GM18502 (cell line): Measurements from ENCODE around the gene CARD6.
"Not testable (repeated sequence)": the region's sequence is repeated elsewhere in the genome, so short reads cannot be mapped to it uniquely, and the experiment has no call there.

Experiments used
- ATAC-seq: cut with Tn5 transposase; IDR thresholded peaks from one replicate; pipeline ENCODE4 v1.9.1; 2021; ENCODE audit warnings: mild to moderate bottlenecking; ENCODE audit not compliant: unreplicated experiment, poor library complexity

Gene CARD6

DNA sequence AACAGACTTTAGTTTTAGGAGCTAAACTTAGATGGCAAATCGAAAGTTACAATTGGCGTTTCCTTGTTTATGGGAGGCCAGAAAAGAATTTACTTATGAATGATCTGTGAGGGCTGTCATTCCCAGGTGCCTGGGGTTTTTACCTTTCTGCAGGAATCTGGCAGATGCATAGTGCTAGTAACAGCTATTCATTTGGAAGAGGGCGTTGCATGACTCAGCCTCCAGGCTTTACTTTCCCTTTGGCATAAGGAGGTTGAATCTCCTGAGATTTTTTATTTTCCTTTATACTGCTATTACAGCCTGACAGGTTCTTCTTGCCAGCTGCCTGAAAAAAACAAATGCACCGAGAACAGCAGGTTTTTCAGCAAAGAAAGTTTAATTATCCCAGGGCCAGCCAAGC lies 30.0 kb downstream of the CARD6 start:
- ATAC-seq = no peak

DNA sequence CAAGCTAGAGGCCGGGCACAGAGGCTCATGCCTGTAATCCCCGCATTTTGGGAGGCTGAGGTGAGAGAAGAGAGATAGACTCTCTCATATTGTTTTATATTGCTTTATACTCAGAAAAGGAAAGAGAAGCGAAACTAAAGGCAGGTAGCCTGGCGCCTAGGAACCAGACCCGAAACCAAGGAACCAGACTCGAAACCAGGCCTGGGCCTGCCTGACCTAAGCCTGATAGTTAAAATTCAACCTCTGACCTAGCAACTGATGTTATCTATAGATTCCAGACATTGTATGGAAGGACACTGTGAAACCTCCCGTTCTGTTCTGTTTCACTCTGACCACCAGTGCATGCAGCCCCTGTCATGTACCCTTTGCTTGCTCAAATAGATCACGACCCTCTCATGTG lies 31.1 kb downstream of the CARD6 start:
- ATAC-seq = not testable (repeated sequence)

DNA sequence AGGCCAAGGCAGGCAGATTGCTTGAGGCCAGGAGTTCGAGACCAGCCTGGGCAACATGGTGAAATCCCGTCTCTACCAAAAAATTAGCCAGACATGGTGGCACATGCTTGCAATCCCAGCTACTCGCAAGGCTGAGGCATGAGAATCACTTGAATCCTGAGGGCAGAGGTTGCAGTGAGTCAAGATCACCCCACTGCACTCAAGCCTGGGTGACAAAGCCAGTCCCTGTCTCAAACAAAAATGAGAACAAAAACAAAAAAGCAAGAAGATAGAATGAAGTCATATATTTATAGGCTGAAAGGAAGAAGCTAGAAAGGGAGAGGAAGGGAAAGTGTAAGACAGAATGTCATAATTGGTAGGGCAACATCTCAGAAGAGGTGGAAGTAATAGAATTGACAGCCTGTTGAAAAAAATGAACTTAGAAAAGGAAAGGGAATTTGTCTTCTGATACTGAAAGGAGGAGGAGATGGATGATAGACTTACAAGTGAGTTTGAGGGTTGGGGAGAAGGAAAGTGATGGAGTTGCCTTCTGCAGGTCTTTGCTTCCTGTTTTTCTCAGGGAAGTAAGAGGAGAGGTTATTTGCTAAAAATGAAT lies 32.2 kb downstream of the CARD6 start:
- no peak for ATAC-seq

DNA sequence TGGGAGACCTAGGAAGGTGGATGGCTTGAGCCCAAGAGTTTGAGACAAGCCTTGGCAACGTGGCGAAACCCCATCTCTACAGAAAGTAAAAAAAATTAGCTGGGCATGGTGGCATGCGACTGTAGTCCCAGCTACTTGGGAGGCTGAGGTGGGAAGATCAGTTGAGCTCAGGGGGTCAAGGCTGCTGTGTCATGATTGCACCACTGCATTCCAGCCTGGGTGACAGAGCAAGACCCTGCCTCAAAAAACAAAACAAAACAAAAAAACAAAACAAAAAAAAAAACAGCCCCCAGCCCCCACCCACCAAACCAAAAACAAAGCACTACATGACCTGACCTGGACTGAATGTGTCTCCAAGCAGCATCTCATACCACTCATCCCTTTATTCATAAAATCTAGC lies 34.8 kb downstream of the CARD6 start:
- no peak for ATAC-seq

DNA sequence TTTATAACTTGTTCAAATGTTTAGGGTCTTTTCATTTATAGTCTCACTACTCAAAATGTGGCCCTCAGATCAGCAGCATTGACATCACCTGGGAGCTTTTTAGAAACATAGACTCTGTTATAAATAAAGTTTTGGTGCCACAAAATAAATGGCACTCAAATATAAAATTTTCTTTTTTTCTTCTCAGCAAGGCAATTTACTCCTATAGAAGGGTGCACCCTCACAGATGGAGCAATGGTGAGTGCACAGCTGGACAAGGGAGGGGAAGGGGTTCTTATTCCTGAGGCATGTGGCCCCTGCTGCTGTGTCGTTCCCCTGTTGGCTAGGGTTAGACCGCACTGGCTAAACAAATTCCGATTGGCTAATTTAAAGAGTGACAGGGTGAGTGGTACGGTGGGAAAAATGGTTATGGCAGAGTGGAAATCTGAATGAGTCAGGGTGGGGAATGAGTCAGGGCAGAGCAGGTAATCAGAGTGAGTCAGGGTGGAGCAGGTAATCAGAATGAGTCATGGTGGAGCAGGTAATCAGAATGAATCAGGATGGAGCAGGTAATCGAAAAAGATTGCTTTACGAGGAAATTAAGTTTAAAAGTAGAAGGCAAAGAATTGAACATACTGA lies 36.3 kb downstream of the CARD6 start:
- ATAC-seq = no peak

DNA sequence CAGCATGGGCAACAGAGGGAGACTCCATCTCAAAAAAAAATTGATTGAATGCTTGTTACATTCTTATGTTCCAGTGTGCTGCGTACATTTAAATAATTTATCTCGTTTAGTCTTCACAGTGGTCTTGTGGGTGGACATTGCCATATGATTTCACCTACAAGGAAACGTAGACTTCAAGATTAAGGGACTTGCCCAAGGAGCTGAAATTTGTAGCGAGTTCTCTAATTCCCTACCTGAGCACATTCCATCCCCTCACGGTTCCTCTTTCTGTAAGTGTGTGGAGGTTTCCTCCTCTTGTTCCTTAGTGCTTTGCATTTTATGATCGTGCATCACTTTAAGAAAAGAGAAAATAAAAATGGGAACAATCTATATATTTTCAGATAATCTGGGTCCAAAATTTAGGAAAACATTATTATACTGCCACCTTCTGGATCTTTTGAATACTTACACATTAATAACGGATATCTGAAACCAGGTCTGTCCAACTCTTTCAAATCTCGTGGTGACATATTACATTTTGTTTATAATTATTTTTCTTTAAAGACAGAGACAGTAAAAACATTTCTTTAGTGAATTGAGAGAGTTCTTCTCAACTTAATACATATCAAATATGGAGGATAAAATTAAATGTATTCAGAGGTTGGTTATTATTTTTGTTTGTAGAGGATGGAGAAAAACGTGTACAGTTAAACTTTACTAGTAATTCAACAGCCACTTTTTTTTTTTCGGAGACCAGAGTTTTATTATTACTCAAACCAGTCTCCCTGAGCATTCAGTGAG lies 38.2 kb downstream of the CARD6 start:
- ATAC-seq = peak; percentile 55

DNA sequence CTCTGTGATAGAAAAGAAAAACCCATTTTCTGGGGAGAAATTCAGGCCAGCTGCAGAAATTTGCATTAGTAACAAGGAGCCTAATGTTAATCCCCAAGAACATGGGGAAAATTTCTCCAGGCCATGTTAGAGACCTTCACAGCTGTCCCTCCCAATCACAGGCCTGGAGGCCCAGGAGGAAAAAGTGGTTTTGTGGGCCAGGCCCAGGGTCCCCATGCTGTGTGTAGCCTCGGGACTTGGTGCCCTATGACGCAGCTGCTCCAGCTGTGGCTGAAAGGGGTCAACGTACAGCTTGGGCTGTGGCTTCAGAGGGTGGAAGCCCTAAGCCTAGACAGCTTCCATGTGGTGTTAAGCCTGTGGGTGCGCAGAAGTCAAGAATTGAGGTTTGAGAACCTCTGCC lies 41.1 kb downstream of the CARD6 start:
- no peak for ATAC-seq

DNA sequence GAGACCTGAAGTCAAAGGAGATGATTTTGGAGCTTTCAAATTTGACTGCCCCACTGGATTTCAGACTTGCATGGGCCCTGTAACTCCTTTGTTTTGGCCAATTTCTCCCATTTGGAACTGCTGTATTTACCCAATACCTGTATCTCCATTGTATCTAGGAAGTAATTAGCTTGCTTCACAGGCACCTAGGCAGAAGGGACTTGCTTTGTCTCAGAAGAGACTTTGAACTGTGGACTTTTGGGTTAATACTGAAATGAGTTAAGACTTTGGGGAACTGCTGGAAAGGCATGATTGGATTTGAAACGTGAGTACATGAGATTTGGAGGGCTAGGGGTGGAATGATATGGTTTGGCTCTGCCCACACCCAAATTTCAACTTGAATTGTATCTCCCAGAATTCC lies 41.9 kb downstream of the CARD6 start:
- not testable (repeated sequence) for ATAC-seq

DNA sequence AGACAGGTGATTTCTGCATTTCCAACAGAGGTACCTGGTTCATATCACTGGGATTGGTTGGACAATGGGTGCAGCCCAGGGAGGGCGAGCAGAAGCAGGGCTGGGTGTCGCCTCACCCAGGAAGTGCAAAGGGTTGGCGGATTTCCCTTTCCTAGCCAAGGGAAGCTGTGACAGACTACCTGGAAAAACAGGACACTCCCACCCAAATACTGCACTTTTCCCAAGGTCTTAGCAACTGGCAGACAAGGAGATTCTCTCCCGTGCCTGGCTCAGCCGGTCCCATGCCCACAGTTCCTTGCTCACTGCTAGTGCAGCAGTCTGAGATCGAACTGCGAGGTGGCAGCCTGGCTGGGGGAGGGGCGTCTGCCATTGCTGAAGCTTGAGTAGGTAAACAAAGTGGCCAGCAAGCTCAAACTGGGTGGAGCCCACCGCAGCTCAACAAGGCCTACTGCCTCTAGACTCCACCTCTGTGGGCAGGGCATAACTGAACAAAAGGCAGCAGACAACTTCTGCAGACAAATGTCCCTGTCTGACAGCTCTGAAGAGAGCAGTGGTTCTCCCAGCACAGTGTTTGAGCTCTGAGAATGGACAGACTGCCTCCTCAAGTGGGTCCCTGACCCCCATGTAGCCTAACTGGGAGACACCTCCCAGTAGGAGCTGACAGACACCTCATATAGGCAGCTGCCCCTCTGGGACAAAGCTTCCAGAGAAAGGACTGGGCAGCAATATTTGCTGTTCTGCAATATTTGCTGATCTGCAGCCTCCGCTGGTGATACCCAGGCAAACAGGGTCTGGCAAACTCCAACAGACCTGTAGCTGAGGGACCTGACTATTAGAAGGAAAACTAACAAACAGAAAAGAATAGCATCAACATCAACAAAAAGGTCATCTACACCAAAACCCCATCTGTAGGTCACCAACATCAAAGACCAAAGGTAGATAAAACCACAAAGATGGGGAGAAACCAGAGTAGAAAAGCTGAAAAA lies 54.6 kb downstream of the CARD6 start:
- ATAC-seq = not testable (repeated sequence)

DNA sequence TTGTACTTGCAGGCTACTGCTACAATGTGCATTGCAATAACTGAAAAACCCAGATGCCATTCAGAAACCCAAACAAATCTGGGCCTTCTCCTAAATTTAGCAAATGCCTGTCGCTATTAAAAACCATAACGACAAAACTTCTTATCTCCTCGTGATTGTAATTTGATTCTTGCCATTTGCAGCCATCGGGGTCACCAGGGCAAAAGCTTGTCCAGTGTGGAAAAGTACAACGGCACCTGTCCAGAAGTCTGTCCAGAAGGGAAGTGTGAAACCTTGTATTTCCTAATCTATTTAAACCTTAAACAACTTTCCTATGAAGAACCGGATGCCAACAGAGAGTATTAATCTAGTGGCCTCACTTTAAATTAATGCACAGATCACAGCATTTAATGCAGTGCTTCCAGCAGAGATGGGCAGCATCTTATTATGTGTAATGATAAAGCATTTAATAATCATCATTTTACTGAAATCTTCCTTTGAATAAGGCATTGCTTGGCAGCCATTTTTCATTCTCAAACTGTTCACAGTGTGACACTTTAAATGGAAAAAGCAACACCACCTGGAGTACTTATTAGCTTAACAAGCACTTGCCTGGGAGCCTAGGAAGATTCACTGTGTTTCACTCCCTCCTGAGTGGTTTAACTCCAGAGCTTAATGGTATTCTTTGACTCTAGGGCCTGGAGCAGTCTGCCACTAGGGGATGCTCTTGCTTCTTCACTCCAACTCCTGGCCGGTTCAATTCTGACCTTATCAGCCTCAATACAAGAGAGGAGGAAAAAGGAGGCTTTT lies 63.2 kb downstream of the CARD6 start:
- ATAC-seq = peak; percentile 94

DNA sequence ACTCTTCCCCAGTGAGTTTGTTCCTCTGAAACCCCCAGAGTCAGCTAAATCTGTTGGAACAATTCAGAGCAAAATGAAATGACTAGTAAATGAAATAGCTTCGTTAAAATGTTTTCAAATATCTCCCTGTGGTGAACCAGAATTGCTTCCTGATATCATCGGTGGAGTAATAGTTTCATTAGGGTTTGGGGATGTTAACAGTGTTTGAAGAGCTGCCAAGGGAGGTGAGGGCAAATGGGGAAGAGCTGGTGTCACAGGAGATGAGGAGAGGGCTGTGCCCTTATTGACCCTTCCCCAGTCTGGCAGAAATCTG lies 63.8 kb downstream of the CARD6 start:
- ATAC-seq = no peak

DNA sequence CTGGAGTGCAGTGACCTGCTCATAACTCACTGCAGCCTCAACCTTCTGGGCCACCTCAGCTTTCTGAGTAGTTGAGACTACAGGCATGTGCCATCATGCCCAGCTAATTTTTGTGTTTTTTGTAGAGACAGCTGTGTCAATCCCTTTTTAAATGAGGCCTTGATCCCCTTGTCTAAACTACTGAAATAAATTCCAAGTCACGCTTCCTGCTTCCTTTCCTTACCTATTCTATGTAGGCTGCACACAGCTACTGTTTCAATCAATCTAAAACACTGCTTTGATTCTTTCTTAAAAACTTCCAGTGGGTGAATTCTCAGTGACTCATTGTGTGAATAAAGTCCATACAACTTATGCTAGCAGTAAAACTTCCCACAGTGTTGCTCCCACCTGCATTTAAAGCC lies 65.2 kb downstream of the CARD6 start:
- no peak for ATAC-seq

DNA sequence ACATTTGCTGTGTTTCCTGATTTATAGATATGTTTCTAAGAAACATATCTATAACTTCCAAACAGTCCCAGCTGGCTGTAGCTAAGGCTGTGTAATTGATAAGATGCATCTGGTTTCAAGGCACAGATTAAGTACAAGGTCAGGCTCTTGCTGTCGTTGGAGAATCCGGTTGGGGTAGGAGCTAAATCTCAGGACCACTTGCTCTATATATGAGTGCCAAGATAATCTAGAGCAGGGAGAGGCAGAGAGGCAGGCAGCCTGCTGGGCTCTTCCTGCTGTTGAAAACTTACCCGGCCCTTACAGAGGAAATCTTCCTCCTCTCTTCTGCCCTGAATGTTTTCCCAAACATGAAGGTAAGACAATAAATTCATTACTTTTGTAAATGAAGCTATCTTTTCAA lies 68.1 kb downstream of the CARD6 start, which contains the start of gene C7:
C7 (plus strand) TSS at position 234 of the 400 bp plus-strand sequence; CDS start at position 348, 114 bp downstream.
- ATAC-seq = no peak

DNA sequence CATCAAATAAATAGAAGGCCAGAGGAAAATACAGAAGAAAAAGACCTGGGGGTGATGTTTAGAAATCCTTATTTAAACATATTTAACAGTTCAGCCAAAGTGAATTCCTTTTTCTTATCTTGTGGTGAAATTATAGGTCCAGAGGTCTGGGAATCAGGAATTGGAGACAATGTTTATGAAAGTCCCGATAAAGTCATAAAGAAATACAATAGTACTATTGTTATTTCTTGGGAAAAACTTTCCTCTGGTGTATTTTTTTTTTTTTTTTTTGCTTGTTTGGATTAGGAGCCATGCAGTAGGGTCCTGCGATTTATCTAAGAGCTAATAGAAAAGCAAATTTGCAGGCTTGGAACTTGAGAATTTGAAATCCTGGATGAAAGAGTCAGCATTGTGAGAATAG lies 68.6 kb downstream of the CARD6 start:
- no peak for ATAC-seq
